C4-2B (cell line): ENCODE data around the gene SIAH1.

Experiments
- CTCF ChIP-seq: fragments of 450-650 bp; conservative IDR thresholded peaks from 2 replicates; pipeline ENCODE4 v1.5.1; 2017; ENCODE audit warnings: mild to moderate bottlenecking
- ZFX ChIP-seq: fragments of 450-650 bp; IDR thresholded peaks from 2 replicates; pipeline ENCODE4 v1.6.1; 2017

DNA sequence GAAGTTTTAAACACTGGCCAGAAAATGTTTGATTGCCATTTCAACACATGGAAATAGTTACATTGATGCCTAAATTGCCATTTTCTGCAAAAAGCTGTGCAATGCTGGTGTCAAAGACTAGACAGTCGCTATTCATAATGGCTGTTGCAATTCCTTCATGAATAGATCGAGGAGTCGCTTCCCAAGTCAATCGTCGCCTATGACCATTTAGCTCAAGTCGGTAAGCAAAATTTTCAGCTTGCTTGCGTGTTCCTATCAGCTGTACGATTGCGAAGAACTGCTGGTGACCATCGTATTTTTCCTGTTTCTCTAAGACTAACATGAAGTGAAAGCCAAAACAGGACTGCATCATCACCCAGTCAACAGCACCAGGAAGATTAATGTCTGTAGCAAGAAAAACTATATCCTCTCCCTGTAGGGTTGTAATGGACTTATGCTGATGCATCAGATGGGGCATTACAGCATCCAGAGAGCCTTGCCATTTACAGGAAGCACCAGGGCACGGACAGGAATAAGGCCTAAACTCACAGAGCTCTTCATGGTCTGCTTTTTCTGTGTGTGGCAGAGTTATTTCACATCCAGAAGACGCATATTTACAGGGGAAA lies 23.6 kb downstream of the SIAH1 start:
- no peak for TF ChIP-seq CTCF
- TF ChIP-seq ZFX, result no peak
